GM23338 (cell line): ENCODE measurements around the gene SUGP1. TPM values are rescaled to one million over a fixed set of nuclear protein-coding genes. Genes with fewer than 3 reads are reported as not detected.

ENCODE experiments used
- ATAC-seq: fragments of 200-7000 bp; cut with Tn5 transposase; 3 replicates; pipeline ENCODE4 v1.9.1; 2020
- DNase-seq: peaks from one replicate; pipeline ENCODE4 v3.0.0-alpha.2; 2015; ENCODE audit warnings: low spot score
- H2AFZ ChIP-seq: fragments of 200-600 bp; sonication (generic); 2 replicates; pipeline ENCODE4 v1.8.0; 2016; ENCODE audit warnings: antibody characterized with exemption, mild to moderate bottlenecking, moderate library complexity
- H3F3A ChIP-seq: fragments of 200-600 bp; sonication (generic); replicated peaks from 2 replicates; pipeline ENCODE4 v1.8.0; 2017; ENCODE audit warnings: antibody characterized with exemption, mixed run types, low read depth
- H3K27ac ChIP-seq: fragments of 200-600 bp; sonication (generic); 2 replicates; pipeline ENCODE4 v1.6.1; 2016; ENCODE audit warnings: low read depth
- H3K27me3 ChIP-seq: fragments of 200-600 bp; sonication (generic); 2 replicates; pipeline ENCODE4 v1.8.0; 2016; ENCODE audit warnings: mild to moderate bottlenecking, mixed run types, moderate library complexity; ENCODE audit not compliant: insufficient read depth
- H3K36me3 ChIP-seq: fragments of 200-600 bp; sonication (generic); 2 replicates; pipeline ENCODE4 v1.8.0; 2016; ENCODE audit warnings: mild to moderate bottlenecking; ENCODE audit not compliant: insufficient read depth
- H3K4me1 ChIP-seq: fragments of 200-600 bp; sonication (generic); 2 replicates; pipeline ENCODE4 v1.8.0; 2016; ENCODE audit warnings: mild to moderate bottlenecking, moderate library complexity; ENCODE audit not compliant: insufficient read depth
- H3K4me2 ChIP-seq: fragments of 200-600 bp; sonication (generic); 2 replicates; pipeline ENCODE4 v1.7.1; 2017; ENCODE audit warnings: mixed run types
- H3K4me3 ChIP-seq: fragments of 200-600 bp; sonication (generic); 2 replicates; pipeline ENCODE4 v1.6.1; 2016; ENCODE audit warnings: mixed run types
- H3K79me2 ChIP-seq: fragments of 200-600 bp; sonication (generic); replicated peaks from 2 replicates; pipeline ENCODE4 v1.8.0; 2017; ENCODE audit warnings: mild to moderate bottlenecking; ENCODE audit not compliant: insufficient read depth
- H3K9me2 ChIP-seq: fragments of 200-600 bp; sonication (generic); 2 replicates; pipeline ENCODE4 v1.8.0; 2017; ENCODE audit not compliant: insufficient read depth
- H4K20me1 ChIP-seq: fragments of 200-600 bp; sonication (generic); replicated peaks from 2 replicates; pipeline ENCODE4 v1.8.0; 2017; ENCODE audit warnings: mild to moderate bottlenecking; ENCODE audit not compliant: insufficient read depth
- H3K27ac Mint-ChIP-seq: 2 replicates; pipeline ENCODE4 v1.8.0; 2020; ENCODE audit warnings: inconsistent platforms, mild to moderate bottlenecking, moderate library complexity, mixed read lengths
- H3K27me3 Mint-ChIP-seq: 3 replicates; pipeline ENCODE4 v1.8.0; 2022; ENCODE audit warnings: low read depth, mild to moderate bottlenecking, moderate library complexity, mixed read lengths, inconsistent platforms; ENCODE audit not compliant: insufficient read depth, poor library complexity
- H3K36me3 Mint-ChIP-seq: 3 replicates; pipeline ENCODE4 v1.8.0; 2021; ENCODE audit warnings: low read depth, mild to moderate bottlenecking, inconsistent platforms, moderate library complexity, mixed read lengths
- H3K4me1 Mint-ChIP-seq: 3 replicates; pipeline ENCODE4 v1.8.0; 2020; ENCODE audit warnings: mild to moderate bottlenecking, inconsistent platforms, mixed read lengths
- H3K4me3 Mint-ChIP-seq: 3 replicates; pipeline ENCODE4 v1.8.0; 2021; ENCODE audit warnings: moderate library complexity, mild to moderate bottlenecking, inconsistent platforms, mixed read lengths
- H3K9me3 Mint-ChIP-seq: 3 replicates; pipeline ENCODE4 v1.8.0; 2020; ENCODE audit warnings: moderate library complexity, mild to moderate bottlenecking, inconsistent platforms, mixed read lengths
- CREB1 ChIP-seq: fragments of 250-450 bp; sonication (Bioruptor Pico); IDR thresholded peaks from 2 replicates; pipeline ENCODE4 v1.5.0; 2020; ENCODE audit warnings: low read depth, mild to moderate bottlenecking, moderate library complexity
- EZH2 ChIP-seq: fragments of 200-600 bp; sonication (generic); IDR thresholded peaks from one replicate; pipeline ENCODE4 v1.8.0; 2017; ENCODE audit warnings: antibody characterized with exemption, mild to moderate bottlenecking, low read depth; ENCODE audit not compliant: unreplicated experiment
- JUNB ChIP-seq: IDR thresholded peaks from one replicate; pipeline ENCODE4 v1.6.1; 2016; ENCODE audit warnings: antibody characterized with exemption; ENCODE audit not compliant: unreplicated experiment
- POLR2AphosphoS5 ChIP-seq: IDR thresholded peaks from 2 replicates; pipeline ENCODE4 v1.6.1; 2016; ENCODE audit warnings: antibody characterized with exemption, low read depth
- STAT1 ChIP-seq: IDR thresholded peaks from one replicate; pipeline ENCODE4 v1.6.1; 2016; ENCODE audit warnings: antibody characterized with exemption; ENCODE audit not compliant: unreplicated experiment
- ZNF462 ChIP-seq: fragments of 250-450 bp; sonication (Bioruptor Pico); IDR thresholded peaks from 2 replicates; pipeline ENCODE4 v1.5.0; 2020; ENCODE audit warnings: mild to moderate bottlenecking, moderate library complexity
- polyA plus RNA-seq: library from polyadenylated mRNA; unstranded; fragments of >200 nt; fragmentation: Nextera tagmentation; extraction: Ambion mirVana; gene quantifications from 2 replicates; pipeline ENCODE4 v1.2.1, GENCODE V29; 2016
- total RNA-seq: library from RNA; depleted of rRNA; stranded (reverse); fragments of >200 nt; shearing (Covaris generic); gene quantifications from 2 replicates; pipeline ENCODE4 v1.2.3, GENCODE V29; 2014
- TF ChIP-seq, protein P1 (sequence below): IDR thresholded peaks from 2 replicates; pipeline ENCODE4 v1.6.1; 2016; ENCODE audit warnings: antibody characterized with exemption
- TF ChIP-seq, protein P2 (sequence below), 2 experiments: fragments of 200-600 bp in 1 of 2; sonication (generic) in 1 of 2; conservative IDR thresholded peaks; 2 replicates each; pipeline versions ENCODE4 v1.5.1 to v1.6.1; 2016 to 2017; ENCODE audit warnings: antibody characterized with exemption in 2 of 2, low read depth in 2 of 2, mild to moderate bottlenecking in 2 of 2, moderate library complexity in 1 of 2
- TF ChIP-seq, protein P3 (sequence below): IDR thresholded peaks from one replicate; pipeline ENCODE4 v1.6.1; 2018; ENCODE audit warnings: antibody characterized with exemption; ENCODE audit not compliant: unreplicated experiment

The SUGP1 gene
- total and polyA plus RNA-seq, 2 experiments from 2014 or later = 38.6 to 61.6 TPM

DNA sequence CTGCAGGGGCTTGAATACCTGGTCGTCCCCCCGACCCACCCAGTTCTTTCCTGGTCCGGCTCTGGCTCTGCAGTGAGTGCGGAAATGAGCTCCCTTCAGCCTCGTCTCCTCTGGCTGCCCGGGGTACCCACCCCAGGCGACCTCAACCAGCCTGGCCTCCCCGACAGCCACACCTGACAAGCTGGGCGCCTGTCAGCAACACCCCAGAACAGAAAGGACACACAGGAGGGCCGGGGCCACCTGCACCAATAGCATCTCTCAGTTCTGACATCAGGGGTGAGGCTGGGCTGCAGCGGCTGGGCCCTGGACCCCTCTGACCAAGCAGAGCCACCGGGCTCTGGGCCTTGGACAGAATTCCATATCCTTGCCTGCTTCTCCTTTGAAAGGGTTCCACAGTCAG lies 19.7 kb downstream of the SUGP1 start (continued):
- TF ChIP-seq, protein P1, sequence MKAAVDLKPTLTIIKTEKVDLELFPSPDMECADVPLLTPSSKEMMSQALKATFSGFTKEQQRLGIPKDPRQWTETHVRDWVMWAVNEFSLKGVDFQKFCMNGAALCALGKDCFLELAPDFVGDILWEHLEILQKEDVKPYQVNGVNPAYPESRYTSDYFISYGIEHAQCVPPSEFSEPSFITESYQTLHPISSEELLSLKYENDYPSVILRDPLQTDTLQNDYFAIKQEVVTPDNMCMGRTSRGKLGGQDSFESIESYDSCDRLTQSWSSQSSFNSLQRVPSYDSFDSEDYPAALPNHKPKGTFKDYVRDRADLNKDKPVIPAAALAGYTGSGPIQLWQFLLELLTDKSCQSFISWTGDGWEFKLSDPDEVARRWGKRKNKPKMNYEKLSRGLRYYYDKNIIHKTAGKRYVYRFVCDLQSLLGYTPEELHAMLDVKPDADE = no peak
- TF ChIP-seq CREB1 (CRISPR knock-in tag) (no peak), POLR2AphosphoS5 (no peak), JUNB (no peak), STAT1 (no peak)
- TF ChIP-seq, protein P2, sequence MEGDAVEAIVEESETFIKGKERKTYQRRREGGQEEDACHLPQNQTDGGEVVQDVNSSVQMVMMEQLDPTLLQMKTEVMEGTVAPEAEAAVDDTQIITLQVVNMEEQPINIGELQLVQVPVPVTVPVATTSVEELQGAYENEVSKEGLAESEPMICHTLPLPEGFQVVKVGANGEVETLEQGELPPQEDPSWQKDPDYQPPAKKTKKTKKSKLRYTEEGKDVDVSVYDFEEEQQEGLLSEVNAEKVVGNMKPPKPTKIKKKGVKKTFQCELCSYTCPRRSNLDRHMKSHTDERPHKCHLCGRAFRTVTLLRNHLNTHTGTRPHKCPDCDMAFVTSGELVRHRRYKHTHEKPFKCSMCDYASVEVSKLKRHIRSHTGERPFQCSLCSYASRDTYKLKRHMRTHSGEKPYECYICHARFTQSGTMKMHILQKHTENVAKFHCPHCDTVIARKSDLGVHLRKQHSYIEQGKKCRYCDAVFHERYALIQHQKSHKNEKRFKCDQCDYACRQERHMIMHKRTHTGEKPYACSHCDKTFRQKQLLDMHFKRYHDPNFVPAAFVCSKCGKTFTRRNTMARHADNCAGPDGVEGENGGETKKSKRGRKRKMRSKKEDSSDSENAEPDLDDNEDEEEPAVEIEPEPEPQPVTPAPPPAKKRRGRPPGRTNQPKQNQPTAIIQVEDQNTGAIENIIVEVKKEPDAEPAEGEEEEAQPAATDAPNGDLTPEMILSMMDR (conservative IDR thresholded peaks at IDR 0.05; ENCODE audit: low read depth in 2 of 2) = no peak
- TF ChIP-seq, protein P3, sequence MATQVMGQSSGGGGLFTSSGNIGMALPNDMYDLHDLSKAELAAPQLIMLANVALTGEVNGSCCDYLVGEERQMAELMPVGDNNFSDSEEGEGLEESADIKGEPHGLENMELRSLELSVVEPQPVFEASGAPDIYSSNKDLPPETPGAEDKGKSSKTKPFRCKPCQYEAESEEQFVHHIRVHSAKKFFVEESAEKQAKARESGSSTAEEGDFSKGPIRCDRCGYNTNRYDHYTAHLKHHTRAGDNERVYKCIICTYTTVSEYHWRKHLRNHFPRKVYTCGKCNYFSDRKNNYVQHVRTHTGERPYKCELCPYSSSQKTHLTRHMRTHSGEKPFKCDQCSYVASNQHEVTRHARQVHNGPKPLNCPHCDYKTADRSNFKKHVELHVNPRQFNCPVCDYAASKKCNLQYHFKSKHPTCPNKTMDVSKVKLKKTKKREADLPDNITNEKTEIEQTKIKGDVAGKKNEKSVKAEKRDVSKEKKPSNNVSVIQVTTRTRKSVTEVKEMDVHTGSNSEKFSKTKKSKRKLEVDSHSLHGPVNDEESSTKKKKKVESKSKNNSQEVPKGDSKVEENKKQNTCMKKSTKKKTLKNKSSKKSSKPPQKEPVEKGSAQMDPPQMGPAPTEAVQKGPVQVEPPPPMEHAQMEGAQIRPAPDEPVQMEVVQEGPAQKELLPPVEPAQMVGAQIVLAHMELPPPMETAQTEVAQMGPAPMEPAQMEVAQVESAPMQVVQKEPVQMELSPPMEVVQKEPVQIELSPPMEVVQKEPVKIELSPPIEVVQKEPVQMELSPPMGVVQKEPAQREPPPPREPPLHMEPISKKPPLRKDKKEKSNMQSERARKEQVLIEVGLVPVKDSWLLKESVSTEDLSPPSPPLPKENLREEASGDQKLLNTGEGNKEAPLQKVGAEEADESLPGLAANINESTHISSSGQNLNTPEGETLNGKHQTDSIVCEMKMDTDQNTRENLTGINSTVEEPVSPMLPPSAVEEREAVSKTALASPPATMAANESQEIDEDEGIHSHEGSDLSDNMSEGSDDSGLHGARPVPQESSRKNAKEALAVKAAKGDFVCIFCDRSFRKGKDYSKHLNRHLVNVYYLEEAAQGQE = no peak

GRCh38 chr19:19297759-19298158 lies 22.6 kb downstream of the SUGP1 start:
- Histone ChIP-seq H3K4me3 (no peak overlapping the region), H3K4me1 (no peaks in the 10 kb centered on the region), H3K4me2 (no peak overlapping the region), H2AFZ (no peak overlapping the region), H3K27me3 (no peaks in the 10 kb centered on the region), H3F3A (no peaks in the 10 kb centered on the region), H3K36me3 (peaks cover 13% of the 10 kb centered on the region), H4K20me1 (no peaks in the 10 kb centered on the region), H3K79me2 (no peaks in the 10 kb centered on the region), H3K9me2 (no peaks in the 10 kb centered on the region), H3K27ac (no peak overlapping the region)
- Mint-ChIP-seq H3K27me3 (peaks cover 9% of the 10 kb centered on the region), H3K9me3 (no peaks in the 10 kb centered on the region), H3K36me3 (peaks cover 35% of the 10 kb centered on the region), H3K4me1 (no peaks in the 10 kb centered on the region), H3K4me3 (no peak overlapping the region), H3K27ac (no peak overlapping the region)
- DNase-seq = no peak
- ATAC-seq = peak; percentile 38; the same call in 1 of the 3 replicates
- no peak for TF ChIP-seq CREB1 (CRISPR knock-in tag)
- no peak for TF ChIP-seq ZNF462 (CRISPR knock-in tag)
- no peak for TF ChIP-seq EZH2
- TF ChIP-seq, protein P2 (conservative IDR thresholded peaks at IDR 0.05; ENCODE audit: low read depth in 2 of 2) = no peak
- TF ChIP-seq STAT1 = no peak
- no peak for TF ChIP-seq JUNB
